Uterus (tissue), 4 donors: ENCODE results near the gene PIEZO2. TPM values are rescaled to one million over a fixed set of nuclear protein-coding genes. Genes with fewer than 3 reads are reported as not detected.

ENCODE experiments used
- DNase-seq, 2 donors: peaks; one replicate each; pipeline ENCODE4 v3.0.0-alpha.2; 2019 to 2020
- H3K27ac ChIP-seq, 2 donors: fragments of 200-600 bp; sonication (generic); 1 replicate in 1 of 2; 2 replicates in 1 of 2; pipeline ENCODE4 v1.5.1; 2016 to 2018
- H3K27me3 ChIP-seq, 2 donors: fragments of 200-600 bp; sonication (generic); one replicate each; pipeline ENCODE4 v1.5.1; 2018 to 2019; ENCODE audit warnings: control low read depth in 1 of 2
- H3K36me3 ChIP-seq, 2 donors: fragments of 200-600 bp; sonication (generic); one replicate each; pipeline ENCODE4 v1.5.1; 2019; ENCODE audit warnings: control low read depth in 1 of 2
- H3K4me1 ChIP-seq, 2 donors: fragments of 200-600 bp; sonication (generic); one replicate each; pipeline ENCODE4 v1.5.1; 2018 to 2019; ENCODE audit warnings: control low read depth in 1 of 2
- H3K4me3 ChIP-seq, 2 donors: fragments of 200-600 bp; sonication (generic); 1 replicate in 1 of 2; 2 replicates in 1 of 2; pipeline ENCODE4 v1.5.1; 2018 to 2019; ENCODE audit warnings: mild to moderate bottlenecking in 1 of 2
- H3K9me3 ChIP-seq, 2 donors: fragments of 200-600 bp; sonication (generic); one replicate each; pipeline ENCODE4 v1.5.1; 2019; ENCODE audit warnings: control low read depth in 1 of 2
- POLR2A ChIP-seq, 2 donors: fragments of 450-650 bp; IDR thresholded peaks; one replicate each; pipeline ENCODE4 v1.6.1; 2016; ENCODE audit warnings: antibody characterized with exemption in 2 of 2, mild to moderate bottlenecking in 1 of 2, moderate library complexity in 1 of 2
- intact Hi-C: fragments of 100-400 bp; cut with DNase I; formaldehyde crosslinking; loops from one replicate; pipeline ENCODE4 v1.15.1; 2023; ENCODE audit warnings: low total_unique reads
- total RNA-seq, 4 donors: library from RNA; depleted of rRNA in 3 of 4; stranded (reverse); fragments of >200 nt in 3 of 4; gene quantifications; one replicate each; pipeline versions ENCODE4 v1.1.0 to v1.2.4, GENCODE V29; 2014 to 2023
- TF ChIP-seq, protein P1 (sequence below), 4 experiments: fragments of 200-600 bp in 2 of 4; fragments of 450-650 bp in 2 of 4; sonication (generic) in 2 of 4; IDR thresholded peaks; one replicate each; pipeline ENCODE4 v1.5.1; 2016 to 2019; ENCODE audit warnings: antibody characterized with exemption in 4 of 4, mild to moderate bottlenecking in 2 of 4, moderate library complexity in 1 of 4
- donor health status: DM: yes; HTN: yes; CAD: no.

PIEZO2 gene
- total RNA-seq, 4 donors from 2014 or later, result 1.8 to 42.8 (median 5.6) TPM

DNA sequence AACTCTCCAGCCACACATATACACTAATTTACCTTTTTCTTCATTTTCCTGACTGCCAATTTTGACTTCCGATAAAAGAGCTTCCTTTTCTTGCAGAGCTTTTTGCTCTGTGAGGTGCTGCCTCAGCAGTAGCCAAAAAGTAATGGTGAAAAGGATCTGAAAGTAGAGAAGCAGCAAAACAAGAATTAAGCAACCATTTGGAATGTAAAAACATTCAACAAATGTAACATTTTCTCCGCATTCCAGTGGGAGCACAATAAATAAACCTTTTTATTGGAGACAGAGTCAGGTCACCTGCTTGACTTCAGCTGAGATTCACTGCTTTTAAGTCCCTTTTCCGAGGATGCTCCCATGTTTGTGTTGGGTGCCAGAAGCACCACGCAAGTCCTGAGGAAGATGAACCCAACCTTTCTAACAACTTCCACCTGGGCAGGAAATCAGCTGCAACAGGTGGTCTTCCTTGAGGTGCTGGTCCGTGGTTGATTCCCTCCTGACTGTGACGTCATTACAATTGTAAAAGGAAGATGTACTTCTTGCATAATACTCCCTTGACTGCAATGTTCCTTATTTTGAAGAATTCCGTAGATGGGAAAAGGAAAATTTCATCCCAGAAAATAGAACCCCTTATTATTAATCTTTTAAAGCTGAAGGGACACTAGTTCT lies 358.1 kb downstream of the PIEZO2 start:
- no peak overlapping the region for H3K4me3 ChIP-seq
- DNase-seq, result no peak
- intact Hi-C loops, result no loop called here
- TF ChIP-seq POLR2A (IDR thresholded peaks at IDR 0.05), result no peak
- TF ChIP-seq, protein P1, sequence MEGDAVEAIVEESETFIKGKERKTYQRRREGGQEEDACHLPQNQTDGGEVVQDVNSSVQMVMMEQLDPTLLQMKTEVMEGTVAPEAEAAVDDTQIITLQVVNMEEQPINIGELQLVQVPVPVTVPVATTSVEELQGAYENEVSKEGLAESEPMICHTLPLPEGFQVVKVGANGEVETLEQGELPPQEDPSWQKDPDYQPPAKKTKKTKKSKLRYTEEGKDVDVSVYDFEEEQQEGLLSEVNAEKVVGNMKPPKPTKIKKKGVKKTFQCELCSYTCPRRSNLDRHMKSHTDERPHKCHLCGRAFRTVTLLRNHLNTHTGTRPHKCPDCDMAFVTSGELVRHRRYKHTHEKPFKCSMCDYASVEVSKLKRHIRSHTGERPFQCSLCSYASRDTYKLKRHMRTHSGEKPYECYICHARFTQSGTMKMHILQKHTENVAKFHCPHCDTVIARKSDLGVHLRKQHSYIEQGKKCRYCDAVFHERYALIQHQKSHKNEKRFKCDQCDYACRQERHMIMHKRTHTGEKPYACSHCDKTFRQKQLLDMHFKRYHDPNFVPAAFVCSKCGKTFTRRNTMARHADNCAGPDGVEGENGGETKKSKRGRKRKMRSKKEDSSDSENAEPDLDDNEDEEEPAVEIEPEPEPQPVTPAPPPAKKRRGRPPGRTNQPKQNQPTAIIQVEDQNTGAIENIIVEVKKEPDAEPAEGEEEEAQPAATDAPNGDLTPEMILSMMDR (IDR thresholded peaks at IDR 0.05), result no peak
- no peaks in the 10 kb centered on the region for H3K4me1 ChIP-seq
- no peaks in the 10 kb centered on the region for H3K27me3 ChIP-seq
- no peaks in the 10 kb centered on the region for H3K9me3 ChIP-seq
- H3K27ac ChIP-seq, result no peak overlapping the region
- H3K36me3 ChIP-seq, result no peaks in the 10 kb centered on the region

DNA sequence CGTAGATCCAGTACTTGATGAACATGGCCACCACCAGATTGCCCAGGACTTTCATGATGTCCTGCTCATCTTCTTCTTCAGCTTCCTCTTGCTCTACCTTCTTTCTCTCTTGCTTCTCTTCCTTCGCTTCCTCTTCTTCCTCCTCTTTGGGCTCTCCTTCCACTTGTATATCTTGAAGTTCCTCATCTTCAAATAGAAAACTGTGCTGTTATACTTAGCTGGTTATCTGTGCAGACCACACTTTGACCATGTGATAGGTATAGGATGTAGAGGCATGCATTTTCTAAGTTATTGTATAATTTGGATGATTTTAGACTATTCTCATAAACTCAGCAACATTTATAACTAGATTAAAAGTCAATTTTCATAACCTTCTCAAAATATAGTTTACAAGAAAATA lies 360.2 kb downstream of the PIEZO2 start:
- no peak for DNase-seq
- Histone ChIP-seq H3K27ac (no peak overlapping the region), H3K36me3 (no peaks in the 10 kb centered on the region), H3K4me1 (no peaks in the 10 kb centered on the region), H3K27me3 (no peaks in the 10 kb centered on the region), H3K9me3 (no peaks in the 10 kb centered on the region), H3K4me3 (no peak overlapping the region)
- intact Hi-C loops, result no loop called here
- TF ChIP-seq, protein P1 (IDR thresholded peaks at IDR 0.05), result no peak
- no peak for TF ChIP-seq POLR2A (IDR thresholded peaks at IDR 0.05)

DNA sequence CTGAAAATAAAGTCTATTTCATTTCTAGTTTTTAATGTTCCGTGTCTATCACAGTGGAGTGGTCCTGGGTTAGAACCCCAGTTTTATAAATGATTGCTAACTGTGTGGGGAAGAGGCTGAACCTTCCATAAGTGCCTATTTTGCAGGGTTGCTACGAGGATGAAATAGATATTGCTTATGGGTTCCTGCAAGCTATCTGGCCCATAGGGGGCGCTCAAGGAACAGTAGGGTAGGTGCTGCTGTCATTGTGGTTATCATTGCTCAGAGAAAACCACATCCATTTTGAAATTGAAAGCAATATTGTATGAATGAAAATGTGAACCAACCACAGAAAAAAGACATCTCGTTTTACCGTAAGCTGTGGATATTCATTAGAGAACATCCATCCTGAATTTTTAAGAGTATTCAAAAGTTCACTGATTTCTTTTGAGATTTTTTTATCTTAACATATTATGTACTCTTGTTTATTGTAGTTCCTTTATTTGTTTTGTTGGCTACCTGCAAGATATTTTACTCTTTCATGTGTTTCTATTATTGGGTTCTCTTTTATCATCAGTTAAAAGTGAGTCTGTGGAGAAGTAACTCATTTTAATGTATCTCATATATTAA lies 362.0 kb downstream of the PIEZO2 start:
- DNase-seq, result peak in 1 of 2 donors; percentile 17
- Histone ChIP-seq H3K27ac (no peak overlapping the region), H3K27me3 (no peaks in the 10 kb centered on the region), H3K9me3 (no peaks in the 10 kb centered on the region), H3K4me3 (no peak overlapping the region), H3K36me3 (no peaks in the 10 kb centered on the region), H3K4me1 (no peaks in the 10 kb centered on the region)
- intact Hi-C loops, result no loop called here
- no peak for TF ChIP-seq POLR2A (IDR thresholded peaks at IDR 0.05)
- TF ChIP-seq, protein P1 (IDR thresholded peaks at IDR 0.05), result peak in 1 of 4 experiments; percentile 23

- TF ChIP-seq POLR2A (IDR thresholded peaks at IDR 0.05), result no peak
- TF ChIP-seq, protein P1 (IDR thresholded peaks at IDR 0.05), result no peak
- no peaks in the 10 kb centered on the region for H3K36me3 ChIP-seq
- H3K4me1 ChIP-seq, result no peaks in the 10 kb centered on the region
- no peak overlapping the region for H3K4me3 ChIP-seq
- no peak overlapping the region for H3K27ac ChIP-seq
- DNase-seq, result no peak
- no peaks in the 10 kb centered on the region for H3K9me3 ChIP-seq
- H3K27me3 ChIP-seq, result no peaks in the 10 kb centered on the region
- intact Hi-C loops, result no loop called here
Measured at GRCh38 chr18:10785798-10786197, 363.6 kb downstream of the PIEZO2 start.

GRCh38 chr18:10784596-10785202 lies 364.7 kb downstream of the PIEZO2 start:
- Histone ChIP-seq H3K9me3 (no peaks in the 10 kb centered on the region), H3K27ac (no peak overlapping the region), H3K27me3 (no peaks in the 10 kb centered on the region), H3K4me1 (no peaks in the 10 kb centered on the region), H3K4me3 (no peak overlapping the region), H3K36me3 (no peaks in the 10 kb centered on the region)
- DNase-seq, result no peak
- intact Hi-C loops, result no loop called here
- TF ChIP-seq, protein P1 (IDR thresholded peaks at IDR 0.05), result no peak
- no peak for TF ChIP-seq POLR2A (IDR thresholded peaks at IDR 0.05)
